HCT116 (cell line): Measurements from ENCODE around the gene CD109. TPM values are rescaled to one million over a fixed set of nuclear protein-coding genes. Genes with fewer than 3 reads are reported as not detected.

Experiments used
- ATAC-seq: fragments of 200-7000 bp; cut with Tn5 transposase; 2 replicates; pipeline ENCODE4 v1.9.1; 2020; ENCODE audit warnings: mild to moderate bottlenecking, moderate library complexity
- BruUV-seq: library from RNA; stranded (reverse); fragments of 400-500 nt; replicated peaks from 2 replicates; lab custom pipeline; 2021; lab: Mats Ljungman, UMichigan
- CTCF ChIA-PET: fragments of 300-600 bp; sonication (Branson Sonifier 250); formaldehyde crosslinking; loops from one replicate; lab custom pipeline; 2021; ENCODE audit warnings: antibody characterized with exemption; lab: Charles Lee
- POLR2A ChIA-PET: fragments of 300-600, 350-600 bp; sonication (Branson Sonifier 250); formaldehyde crosslinking; loops from one replicate; lab custom pipeline; 2021; ENCODE audit warnings: antibody characterized with exemption; lab: Charles Lee
- RAD21 ChIA-PET, 2 experiments: fragments of 300-600 bp; sonication (Branson Sonifier 250); formaldehyde crosslinking; loops; one replicate each; lab custom pipeline; 2023; ENCODE audit warnings: low total read pairs in 2 of 2; ENCODE audit not compliant: uncharacterized antibody in 2 of 2, unreplicated experiment in 2 of 2, low non-redundant PET in 1 of 2; lab: Charles Lee
- DNase-seq: peaks from one replicate; pipeline ENCODE4 v3.0.0-alpha.2; 2010; ENCODE audit warnings: low read depth, low spot score
- H2AFZ ChIP-seq: fragments of 200-600 bp; shearing (Covaris generic), sonication (generic); 2 replicates; pipeline ENCODE4 v1.6.1; 2017; ENCODE audit warnings: low read depth, mixed run types, mixed read lengths, antibody characterized with exemption, low read length; ENCODE audit not compliant: poor library complexity, severe bottlenecking
- H3K27ac ChIP-seq: 2 replicates; pipeline ENCODE4 v1.5.1; 2012; ENCODE audit warnings: low read depth, low read length
- H3K27me3 ChIP-seq: fragments of 200-600 bp; sonication (generic); 2 replicates; pipeline ENCODE4 v1.6.1; 2016; ENCODE audit warnings: mixed run types, low read length, mixed read lengths; ENCODE audit not compliant: insufficient read depth
- H3K36me3 ChIP-seq, 2 experiments: fragments of 200-500 bp in 1 of 2; fragments of 200-600 bp in 1 of 2; sonication (Bioruptor generic) in 1 of 2; sonication (generic) in 1 of 2; 2 replicates each; pipeline versions ENCODE4 v1.5.1 to v1.6.1; 2014 to 2016; ENCODE audit warnings: low read length in 2 of 2, inconsistent platforms in 1 of 2, mixed read lengths in 1 of 2, mixed run types in 1 of 2; ENCODE audit not compliant: insufficient read depth in 2 of 2, control insufficient read depth in 1 of 2
- H3K4me1 ChIP-seq, 2 experiments: fragments of 200-600 bp in 1 of 2; sonication (generic) in 1 of 2; 2 replicates each; pipeline versions ENCODE4 v1.5.1 to v1.6.1; 2012 to 2017; ENCODE audit warnings: low read length in 2 of 2, inconsistent platforms in 1 of 2, mild to moderate bottlenecking in 1 of 2, mixed read lengths in 1 of 2, mixed run types in 1 of 2, moderate library complexity in 1 of 2; ENCODE audit not compliant: insufficient read depth in 2 of 2, control insufficient read depth in 1 of 2
- H3K4me2 ChIP-seq: fragments of 200-600 bp; sonication (generic); 2 replicates; pipeline ENCODE4 v1.6.1; 2017; ENCODE audit warnings: mixed run types, low read length, mixed read lengths
- H3K4me3 ChIP-seq, 2 experiments: fragments of 200-600 bp in 1 of 2; sonication (generic) in 1 of 2; replicated peaks in 1 of 2; 2 replicates each; pipeline ENCODE4 v1.5.1; 2011 to 2016; ENCODE audit warnings: low read length in 2 of 2, control low read depth in 1 of 2, low read depth in 1 of 2, mild to moderate bottlenecking in 1 of 2, mixed read lengths in 1 of 2, mixed run types in 1 of 2
- H3K79me2 ChIP-seq: fragments of 200-600 bp; sonication (generic); 2 replicates; pipeline ENCODE4 v1.6.1; 2017; ENCODE audit warnings: mild to moderate bottlenecking, mixed run types, low read length, moderate library complexity, mixed read lengths; ENCODE audit not compliant: insufficient read depth
- H3K9ac ChIP-seq: fragments of 200-600 bp; sonication (generic); 2 replicates; pipeline ENCODE4 v1.6.1; 2016; ENCODE audit warnings: low read length, mixed read lengths
- H3K9me2 ChIP-seq: fragments of 200-600 bp; sonication (generic), shearing (Covaris generic); 2 replicates; pipeline ENCODE4 v1.6.1; 2017; ENCODE audit warnings: mixed run types, mild to moderate bottlenecking, moderate library complexity; ENCODE audit not compliant: insufficient read depth
- H3K9me3 ChIP-seq, 2 experiments: fragments of 200-500 bp in 1 of 2; fragments of 200-600 bp in 1 of 2; sonication (Bioruptor generic) in 1 of 2; sonication (generic) in 1 of 2; 2 replicates each; pipeline ENCODE4 v1.6.1; 2014 to 2017; ENCODE audit warnings: low read length in 2 of 2, mixed read lengths in 2 of 2, inconsistent platforms in 1 of 2, low read depth in 1 of 2, mild to moderate bottlenecking in 1 of 2, mixed run types in 1 of 2, moderate library complexity in 1 of 2; ENCODE audit not compliant: control insufficient read depth in 1 of 2, insufficient read depth in 1 of 2
- H4K20me1 ChIP-seq: fragments of 200-600 bp; sonication (generic), shearing (Covaris generic); 2 replicates; pipeline ENCODE4 v1.6.1; 2017; ENCODE audit warnings: mixed run types, mild to moderate bottlenecking, moderate library complexity; ENCODE audit not compliant: insufficient read depth
- CEBPB ChIP-seq: IDR thresholded peaks from 2 replicates; pipeline ENCODE4 v1.6.1; 2012; ENCODE audit warnings: low read depth
- ELF1 ChIP-seq: IDR thresholded peaks from 2 replicates; pipeline ENCODE4 v1.6.1; 2012; ENCODE audit warnings: low read depth, borderline replicate concordance
- EZH2 ChIP-seq: fragments of 200-600 bp; sonication (generic); IDR thresholded peaks from 2 replicates; pipeline ENCODE4 v1.6.1; 2017; ENCODE audit warnings: antibody characterized with exemption, mixed run types
- EZH2phosphoT487 ChIP-seq: fragments of 200-600 bp; IDR thresholded peaks from 2 replicates; pipeline ENCODE4 v1.6.1; 2018; ENCODE audit warnings: antibody characterized with exemption, borderline replicate concordance
- JUND ChIP-seq: IDR thresholded peaks from 2 replicates; pipeline ENCODE4 v1.6.1; 2012
- POLR2AphosphoS5 ChIP-seq: IDR thresholded peaks from 2 replicates; pipeline ENCODE4 v1.6.1; 2011; ENCODE audit warnings: mild to moderate bottlenecking, low read depth, low read length, moderate library complexity
- SP1 ChIP-seq: IDR thresholded peaks from 2 replicates; pipeline ENCODE4 v1.6.1; 2012; ENCODE audit warnings: low read depth
- YY1 ChIP-seq: IDR thresholded peaks from 2 replicates; pipeline ENCODE4 v1.6.1; 2011; ENCODE audit warnings: low read length, low read depth, moderate library complexity, mild to moderate bottlenecking; ENCODE audit not compliant: insufficient replicate concordance; ENCODE audit errors: extremely low read depth
- ZBTB33 ChIP-seq: IDR thresholded peaks from 2 replicates; pipeline ENCODE4 v1.6.1; 2011; ENCODE audit warnings: mild to moderate bottlenecking, low read length, moderate library complexity; ENCODE audit not compliant: insufficient replicate concordance; ENCODE audit errors: extremely low read depth
- ZNF274 ChIP-seq: fragments of 200-500 bp; sonication (Bioruptor generic); IDR thresholded peaks from 2 replicates; pipeline ENCODE4 v1.6.1; 2014; ENCODE audit warnings: mild to moderate bottlenecking, low read depth, low read length, inconsistent platforms
- intact Hi-C: fragments of 100-400 bp; cut with micrococcal nuclease; formaldehyde crosslinking; loops from 2 replicates; pipeline ENCODE4 v1.10.0; 2022
- total RNA-seq: library from RNA; stranded (reverse); gene quantifications from one replicate; pipeline ENCODE4 v1.2.1, GENCODE V29; 2021; ENCODE audit not compliant: unreplicated experiment

CD109 gene
- total RNA-seq, 1 experiment from 2014 or later, result 42.1 TPM

DNA sequence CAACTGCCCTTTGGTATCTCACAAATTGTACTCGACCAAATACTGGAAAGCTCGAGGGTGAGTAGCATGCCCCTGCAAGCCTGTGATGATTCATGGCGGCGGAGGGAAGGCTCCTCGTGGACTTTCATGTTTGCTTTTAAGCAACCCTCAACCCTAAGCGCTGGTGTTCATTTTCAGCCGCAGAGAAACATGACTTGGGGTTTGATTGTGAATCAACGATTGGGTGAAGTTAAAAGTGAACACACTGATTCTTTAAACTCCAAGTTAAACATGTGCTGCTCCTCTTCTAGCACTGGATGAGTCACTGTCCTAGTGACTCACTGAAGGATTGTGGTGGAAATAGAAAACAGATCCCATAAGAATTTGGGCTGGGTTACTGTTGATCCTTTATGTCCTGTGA is 8.3 kb downstream of the CD109 start (continued):
- TF ChIP-seq EZH2 (no peak), POLR2AphosphoS5 (peak; percentile 60; the same call in 1 of the 2 replicates)

DNA sequence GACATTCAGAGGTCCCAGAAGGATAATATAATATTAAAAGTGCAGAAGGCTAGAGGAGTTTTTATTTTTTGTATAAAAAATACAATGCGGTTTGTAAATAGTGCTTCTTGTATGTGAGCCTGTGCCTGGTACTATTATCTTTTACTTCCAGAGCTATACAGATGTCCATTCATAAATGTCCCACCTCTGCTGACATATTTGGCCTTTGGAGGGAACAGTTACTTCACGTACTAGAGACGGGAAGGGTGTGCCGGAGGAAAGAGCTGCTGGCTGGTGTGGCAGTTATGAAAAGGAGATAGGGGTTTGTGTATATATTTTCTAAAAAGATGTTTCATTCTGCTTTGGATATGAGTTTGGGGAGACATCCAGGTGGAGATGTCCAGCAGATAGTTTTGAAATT is 8.8 kb downstream of the CD109 start:
- intact Hi-C loops, result no loop called here
- Histone ChIP-seq H4K20me1 (no peaks in the 10 kb centered on the region), H2AFZ (no peak overlapping the region), H3K79me2 (no peaks in the 10 kb centered on the region), H3K27me3 (no peaks in the 10 kb centered on the region), H3K36me3 (no peaks in the 10 kb centered on the region; a peak in 1 of 4 replicates), H3K9me3 (no peaks in the 10 kb centered on the region), H3K4me3 (peak overlapping the region; percentile 10 to 40), H3K9ac (peak overlapping the region; percentile 67), H3K4me1 (peaks cover 34 to 58% of the 10 kb centered on the region in 2 experiments), H3K27ac (peak overlapping the region; percentile 83), H3K9me2 (no peaks in the 10 kb centered on the region)
- ChIA-PET POLR2A (interaction anchor here (1.1 kb wide), 1 partner anchor 9 kb away, joined by 3 read pairs; no protein-coding TSS in a partner anchor), CTCF (interaction anchor here (0.8 to 1.5 kb wide), 2 partner anchors 9 to 1504 kb away, joined by 3 to 4 read pairs; no protein-coding TSS in a partner anchor), RAD21 (no interaction called here)
- no peak for DNase-seq
- ATAC-seq, result peak; percentile 49
- TF ChIP-seq CEBPB, result no peak
- TF ChIP-seq EZH2phosphoT487, result no peak
- no peak for TF ChIP-seq YY1
- TF ChIP-seq ZBTB33, result no peak
- TF ChIP-seq ZNF274, result no peak
- no peak for TF ChIP-seq SP1
- TF ChIP-seq JUND, result no peak
- TF ChIP-seq ELF1, result no peak
- TF ChIP-seq, all 23 proteins: peak for 0
- no TSS peak for BruUV-seq
- peak overlapping the region; percentile 71 for H3K4me2 ChIP-seq
